HG03342 (cell line): ENCODE measurements around the gene RMC1.
"Not testable (repeated sequence)": the region's sequence is repeated elsewhere in the genome, so short reads cannot be mapped to it uniquely, and the experiment has no call there.

Source experiments
- ATAC-seq: cut with Tn5 transposase; IDR thresholded peaks from one replicate; pipeline ENCODE4 v1.9.1; 2021; ENCODE audit warnings: mild to moderate bottlenecking, moderate library complexity; ENCODE audit not compliant: unreplicated experiment

RMC1 gene

GRCh38 chr18:23556145-23556780, 53.0 kb downstream of the RMC1 start:
- no peak for ATAC-seq

GRCh38 chr18:23557511-23557910, 54.2 kb downstream of the RMC1 start:
- not testable (repeated sequence) for ATAC-seq

GRCh38 chr18:23560186-23560585, 56.9 kb downstream of the RMC1 start:
- ATAC-seq = no peak

- ATAC-seq = no peak
Measured at GRCh38 chr18:23563377-23564043, 60.2 kb downstream of the RMC1 start.

- ATAC-seq = no peak
Measured at GRCh38 chr18:23565916-23566547, 62.7 kb downstream of the RMC1 start.

- no peak for ATAC-seq
Measured at GRCh38 chr18:23567671-23568070, 64.4 kb downstream of the RMC1 start.

GRCh38 chr18:23568281-23569138, 65.2 kb downstream of the RMC1 start:
- ATAC-seq = no peak

GRCh38 chr18:23569299-23570063, 66.2 kb downstream of the RMC1 start:
- no peak for ATAC-seq

- no peak for ATAC-seq
Measured at GRCh38 chr18:23570912-23571504, 67.7 kb downstream of the RMC1 start.

GRCh38 chr18:23572012-23572411, 68.7 kb downstream of the RMC1 start:
- ATAC-seq = no peak

- ATAC-seq = no peak
Measured at GRCh38 chr18:23572570-23572969, 69.3 kb downstream of the RMC1 start.

GRCh38 chr18:23573020-23573419, 69.7 kb downstream of the RMC1 start:
- no peak for ATAC-seq

GRCh38 chr18:23573626-23574431, 70.5 kb downstream of the RMC1 start:
- ATAC-seq = no peak

GRCh38 chr18:23574611-23575308, 71.4 kb downstream of the RMC1 start:
- ATAC-seq = no peak

GRCh38 chr18:23575309-23575651, 72.0 kb downstream of the RMC1 start:
- ATAC-seq = no peak

GRCh38 chr18:23577521-23577920, 74.2 kb downstream of the RMC1 start:
- not testable (repeated sequence) for ATAC-seq

GRCh38 chr18:23578067-23578701, 74.9 kb downstream of the RMC1 start:
- ATAC-seq = no peak

- no peak for ATAC-seq
Measured at GRCh38 chr18:23578891-23579653, 75.8 kb downstream of the RMC1 start.
